Measurements from ENCODE around the gene ZNF385C.

GRCh38 chr17:42126836-42127235 lies 28.6 kb upstream of the ZNF385C start:
- TF ChIP-seq CTCF (conservative IDR thresholded peaks at IDR 0.05) (no peak), ZFX (IDR thresholded peaks at IDR 0.05) (no peak)
